HEK293T (cell line): Measurements from ENCODE around the gene KRT23.

Experiments
- BHLHE40 ChIP-seq: fragments of 450-650 bp; IDR thresholded peaks from 2 replicates; pipeline ENCODE4 v1.6.1; 2016; ENCODE audit warnings: mild to moderate bottlenecking, moderate library complexity, borderline replicate concordance
- ELF4 ChIP-seq: fragments of 450-650 bp; IDR thresholded peaks from 2 replicates; pipeline ENCODE4 v1.6.1; 2017; ENCODE audit warnings: antibody characterized with exemption
- FOXM1 ChIP-seq: fragments of 450-650 bp; IDR thresholded peaks from 2 replicates; pipeline ENCODE4 v1.6.1; 2017; ENCODE audit warnings: mild to moderate bottlenecking, borderline replicate concordance
- HDGF ChIP-seq: fragments of 450-650 bp; IDR thresholded peaks from 2 replicates; pipeline ENCODE4 v1.6.1; 2017; ENCODE audit warnings: antibody characterized with exemption, borderline replicate concordance
- LEF1 ChIP-seq: fragments of 450-650 bp; IDR thresholded peaks from 2 replicates; pipeline ENCODE4 v1.6.1; 2017; ENCODE audit warnings: mild to moderate bottlenecking, borderline replicate concordance
- SP1 ChIP-seq: fragments of 450-650 bp; IDR thresholded peaks from 2 replicates; pipeline ENCODE4 v1.6.1; 2017
- TARDBP ChIP-seq: fragments of 450-650 bp; IDR thresholded peaks from 2 replicates; pipeline ENCODE4 v1.6.1; 2016

GRCh38 chr17:40949418-40949817 is 12.0 kb upstream of the KRT23 start:
- TF ChIP-seq FOXM1 (no peak), TARDBP (no peak), ELF4 (no peak), HDGF (no peak), LEF1 (no peak), BHLHE40 (no peak), SP1 (no peak)
